GM12878 (cell line): Measurements from ENCODE around the gene RSPH9. TPM values are rescaled to one million over a fixed set of nuclear protein-coding genes. Genes with fewer than 3 reads are reported as not detected.

Experiments
- ATAC-seq: fragments of 200-7000 bp; cut with Tn5 transposase; 3 replicates; pipeline ENCODE4 v1.9.1; 2020; ENCODE audit warnings: mild to moderate bottlenecking, moderate library complexity
- BruUV-seq: library from RNA; stranded (reverse); fragments of 400-500 nt; replicated peaks from 2 replicates; lab custom pipeline; 2021; lab: Mats Ljungman, UMichigan
- CTCF ChIA-PET: fragments of 300-600 bp; sonication (Branson Sonifier 250); formaldehyde crosslinking; extraction: SDS; loops from one replicate; lab custom pipeline; 2021; ENCODE audit warnings: inconsistent platforms; lab: Yijun Ruan, JAX
- POLR2A ChIA-PET: fragments of 350-600 bp; formaldehyde crosslinking; extraction: SDS; loops from one replicate; lab custom pipeline; 2021; ENCODE audit warnings: inconsistent platforms; lab: Charles Lee
- RAD21 ChIA-PET: fragments of 300-600 bp; sonication (Branson Sonifier 250); formaldehyde crosslinking; loops from one replicate; lab custom pipeline; 2023; ENCODE audit warnings: antibody characterized with exemption; ENCODE audit not compliant: unreplicated experiment; lab: Charles Lee
- SMC1A ChIA-PET: fragments of 300-600 bp; sonication (Branson Sonifier 250); formaldehyde crosslinking; loops from one replicate; lab custom pipeline; 2023; ENCODE audit not compliant: unreplicated experiment, uncharacterized antibody; lab: Charles Lee
- DNase-seq: peaks from one replicate; pipeline ENCODE4 v3.0.0-alpha.2; 2011; ENCODE audit warnings: low read depth, low spot score
- FAIRE-seq: peaks from 3 replicates; lab custom pipeline; 2011; peaks lifted over from hg19 to GRCh38; lab: Jason Lieb, UNC
- H2AFZ ChIP-seq: 2 replicates; pipeline ENCODE4 v1.6.0; 2011; ENCODE audit warnings: low read depth, low read length, control low read depth; ENCODE audit not compliant: control insufficient read depth
- H3K27ac ChIP-seq: 2 replicates; pipeline ENCODE4 v1.5.1; 2011; ENCODE audit warnings: control low read depth; ENCODE audit not compliant: control insufficient read depth, insufficient read depth
- H3K27me3 ChIP-seq, 2 experiments: replicated peaks in 1 of 2; 2 replicates each; pipeline versions ENCODE4 v1.6.0 to v1.6.1; 2011; ENCODE audit warnings: low read length in 1 of 2; ENCODE audit not compliant: control insufficient read depth in 2 of 2, insufficient read depth in 2 of 2
- H3K36me3 ChIP-seq, 2 experiments: 2 replicates each; pipeline ENCODE4 v1.5.1; 2011; ENCODE audit warnings: low read length in 1 of 2; ENCODE audit not compliant: control insufficient read depth in 2 of 2, insufficient read depth in 2 of 2
- H3K4me1 ChIP-seq: 2 replicates; pipeline ENCODE4 v1.6.1; 2011; ENCODE audit warnings: mild to moderate bottlenecking, low read length, moderate library complexity, mixed read lengths; ENCODE audit not compliant: control insufficient read depth, insufficient read depth
- H3K4me2 ChIP-seq: 2 replicates; pipeline ENCODE4 v1.6.0; 2011; ENCODE audit warnings: control low read depth; ENCODE audit not compliant: control insufficient read depth, insufficient read depth
- H3K4me3 ChIP-seq: fragments of 200-600 bp; sonication (generic); 2 replicates; pipeline ENCODE4 v1.5.1; 2016
- H3K79me2 ChIP-seq: 2 replicates; pipeline ENCODE4 v1.6.0; 2011; ENCODE audit warnings: low read length; ENCODE audit not compliant: control insufficient read depth, insufficient read depth
- H3K9ac ChIP-seq: 2 replicates; pipeline ENCODE4 v1.8.0; 2011; ENCODE audit warnings: low read length, control low read depth, mixed read lengths; ENCODE audit not compliant: control insufficient read depth, insufficient read depth
- H3K9me3 ChIP-seq: replicated peaks from 3 replicates; pipeline ENCODE4 v1.5.1; 2011; ENCODE audit warnings: mild to moderate bottlenecking, low read length; ENCODE audit not compliant: control insufficient read depth, insufficient read depth
- H4K20me1 ChIP-seq: 2 replicates; pipeline ENCODE4 v1.6.0; 2011; ENCODE audit not compliant: control insufficient read depth, insufficient read depth
- CTCF ChIP-seq, 3 experiments: IDR thresholded peaks in 2 of 3; conservative IDR thresholded peaks in 1 of 3; 2 replicates each; pipeline ENCODE4 v1.5.1; 2011; ENCODE audit warnings: low read depth in 3 of 3, low read length in 3 of 3, mild to moderate bottlenecking in 3 of 3, control low read depth in 2 of 3, moderate library complexity in 2 of 3, inconsistent platforms in 1 of 3, mixed read lengths in 1 of 3; ENCODE audit not compliant: control insufficient read depth in 2 of 3, insufficient read depth in 1 of 3; ENCODE audit errors: extremely low read depth in 1 of 3
- DPF2 ChIP-seq: fragments of 450-650 bp; IDR thresholded peaks from 2 replicates; pipeline ENCODE4 v1.6.1; 2017; ENCODE audit warnings: mild to moderate bottlenecking
- ESRRA ChIP-seq: IDR thresholded peaks from 2 replicates; pipeline ENCODE4 v1.6.1; 2012; ENCODE audit warnings: mild to moderate bottlenecking, low read length, improper control_type of control experiment
- FOXM1 ChIP-seq: IDR thresholded peaks from 2 replicates; pipeline ENCODE4 v1.6.1; 2012; ENCODE audit warnings: low read depth, mild to moderate bottlenecking, inconsistent platforms, low read length, moderate library complexity
- GABPA ChIP-seq: IDR thresholded peaks from 2 replicates; pipeline ENCODE4 v1.6.1; 2014; ENCODE audit warnings: antibody characterized with exemption, low read depth, mild to moderate bottlenecking, inconsistent platforms
- HDAC6 ChIP-seq: fragments of 200-600 bp; sonication (generic); IDR thresholded peaks from one replicate; pipeline ENCODE4 v1.8.0; 2017; ENCODE audit warnings: antibody characterized with exemption; ENCODE audit not compliant: unreplicated experiment
- MEF2A ChIP-seq: IDR thresholded peaks from 2 replicates; pipeline ENCODE4 v1.6.1; 2011; ENCODE audit warnings: low read depth, mild to moderate bottlenecking, low read length, moderate library complexity; ENCODE audit not compliant: insufficient read depth
- MTA3 ChIP-seq: IDR thresholded peaks from 2 replicates; pipeline ENCODE4 v1.6.1; 2012; ENCODE audit warnings: low read length, inconsistent platforms, borderline replicate concordance
- NRF1 ChIP-seq: conservative IDR thresholded peaks from 2 replicates; pipeline ENCODE4 v1.6.1; 2011; ENCODE audit warnings: mild to moderate bottlenecking, low read depth, low read length, improper control_type of control experiment
- PML ChIP-seq: IDR thresholded peaks from 2 replicates; pipeline ENCODE4 v1.6.1; 2012; ENCODE audit warnings: low read length, inconsistent platforms
- RAD51 ChIP-seq: fragments of 450-650 bp; IDR thresholded peaks from 2 replicates; pipeline ENCODE4 v1.6.1; 2016; ENCODE audit warnings: moderate library complexity, mild to moderate bottlenecking, inconsistent platforms
- RELB ChIP-seq: fragments of 450-650 bp; IDR thresholded peaks from 2 replicates; pipeline ENCODE4 v1.6.1; 2017; ENCODE audit warnings: low read depth, mild to moderate bottlenecking, moderate library complexity
- RUNX3 ChIP-seq: IDR thresholded peaks from 2 replicates; pipeline ENCODE4 v1.6.1; 2012; ENCODE audit warnings: low read length, inconsistent platforms
- SIN3A ChIP-seq: IDR thresholded peaks from 2 replicates; pipeline ENCODE4 v1.6.1; 2012; ENCODE audit warnings: low read depth, low read length, improper control_type of control experiment
- SUZ12 ChIP-seq: fragments of 200-600 bp; sonication (generic); IDR thresholded peaks from one replicate; pipeline ENCODE4 v1.6.1; 2018; ENCODE audit warnings: antibody characterized with exemption, mild to moderate bottlenecking; ENCODE audit not compliant: unreplicated experiment
- USF1 ChIP-seq: IDR thresholded peaks from 2 replicates; pipeline ENCODE4 v1.6.1; 2011; ENCODE audit warnings: borderline replicate concordance, low read depth, mild to moderate bottlenecking, moderate library complexity, mixed read lengths, low read length; ENCODE audit not compliant: insufficient read depth; ENCODE audit errors: extremely low read length
- ZBTB33 ChIP-seq: fragments of 450-650 bp; IDR thresholded peaks from 2 replicates; pipeline ENCODE4 v1.6.1; 2017; ENCODE audit warnings: mild to moderate bottlenecking
- ZNF274 ChIP-seq: IDR thresholded peaks from one replicate; pipeline ENCODE4 v1.8.0; 2011; ENCODE audit not compliant: insufficient read length, insufficient read depth
- WGBS: methylation state at CpG from one replicate; pipeline ENCODE4 v1.1.6; 2016; ENCODE audit warnings: low lambda C conversion rate; ENCODE audit not compliant: insufficient replicate concordance, insufficient coverage; ENCODE audit errors: missing lambda C conversion rate; 5-methylcytosine and 5-hydroxymethylcytosine counted together
- in situ Hi-C: fragments of 300-500 bp; cut with MboI; formaldehyde crosslinking; loops from 9 replicates; pipeline ENCODE4 v1.14.3; 2018; ENCODE audit warnings: mixed read lengths
- intact Hi-C: fragments of 100-400 bp; cut with micrococcal nuclease; formaldehyde crosslinking; loops from one replicate; pipeline ENCODE4 v1.14.2; 2022; ENCODE audit not compliant: unreplicated experiment
- polyA plus RNA-seq, 11 experiments: library from polyadenylated mRNA; depleted of rRNA in 4 of 11; unstranded in 6 of 11; stranded (reverse) in 5 of 11; fragments of >200 nt; fragmentation: Nextera tagmentation in 4 of 11; fragmentation: Illumina TruSeq in 1 of 11; extraction: Ambion mirVana in 4 of 11; extraction: Trizol in 1 of 11; gene quantifications; 1 replicate in 1 of 11; 2 replicates in 10 of 11; pipeline versions ENCODE4 v1.2.1 to v1.2.3, GENCODE V29; 2011 to 2016; ENCODE audit warnings: inconsistent platforms in 2 of 11, missing spikeins in 2 of 11, low read depth in 1 of 11
- total RNA-seq, 4 experiments: library from RNA; depleted of rRNA in 3 of 4; stranded (reverse); fragments of >200 nt in 3 of 4; fragmentation: Illumina TruSeq in 1 of 4; extraction: Trizol in 1 of 4; gene quantifications; 2 replicates each; pipeline versions ENCODE4 v1.2.1 to v1.2.3, GENCODE V29; 2013 to 2021

RSPH9 gene
- total and polyA plus RNA-seq, 10 of the 15 experiments (the other 5 are each of a cell fraction or from before 2014, with no cell fraction given) = 0.26 to 0.63 (median 0.36) TPM; not detected in 6

- SMC1A ChIA-PET = interaction anchor here (1.0 to 1.6 kb wide), 7 partner anchors 11 to 160 kb away, joined by 3 to 6 read pairs (median 4); no protein-coding TSS in a partner anchor
- no peak overlapping the region for H3K27ac ChIP-seq
- TF ChIP-seq ZBTB33 (no peak), ZNF274 (no peak), DPF2 (no peak), CTCF (IDR thresholded peaks at IDR 0.05 in 2 of 3, conservative IDR thresholded peaks at IDR 0.05 in 1 of 3; ENCODE audit: control insufficient read depth in 2 of 3, extremely low read depth in 1 of 3, insufficient read depth in 1 of 3, low read depth in 3 of 3, low read length in 3 of 3) (peak; percentile 74 to 84 (median 78)), HDAC6 (no peak), GABPA (no peak), MTA3 (no peak), SUZ12 (no peak), RELB (peak; percentile 33; the same call in 1 of the 2 replicates), RAD51 (no peak), RUNX3 (no peak), ESRRA (no peak), NRF1 (no peak), SIN3A (no peak), MEF2A (no peak), PML (no peak), FOXM1 (no peak), USF1 (no peak)
These were observed 36.5 kb upstream of the RSPH9 start for GRCh38 chr6:43608310-43608763.

More at GRCh38 chr6:43608310-43608763, 36.5 kb upstream of the RSPH9 start:
- POLR2A ChIA-PET = interaction anchor here (1.1 kb wide), 1 partner anchor 162 kb away, joined by 3 read pairs; no protein-coding TSS in a partner anchor
- Histone ChIP-seq H3K79me2 (no peaks in the 10 kb centered on the region), H3K9ac (no peak overlapping the region), H3K36me3 (peaks cover 8 to 35% of the 10 kb centered on the region in 2 experiments), H3K27me3 (no peaks in the 10 kb centered on the region), H4K20me1 (no peaks in the 10 kb centered on the region), H2AFZ (no peak overlapping the region), H3K4me2 (no peak overlapping the region), H3K4me3 (no peak overlapping the region), H3K9me3 (no peaks in the 10 kb centered on the region), H3K4me1 (no peaks in the 10 kb centered on the region)
- in situ Hi-C loops = no loop called here
- no TSS peak for BruUV-seq
- DNase-seq = peak; percentile 17
- CTCF ChIA-PET = interaction anchor here (0.7 to 4.7 kb wide), 33 partner anchors 8 to 478 kb away, joined by 3 to 42 read pairs (median 5); partner anchors contain the start of genes GTPBP2, MRPS18A, POLH and XPO5
- RAD21 ChIA-PET = interaction anchor here (0.7 to 1.4 kb wide), 5 partner anchors 19 to 471 kb away, joined by 3 to 5 read pairs (median 3); no protein-coding TSS in a partner anchor
- peak; percentile 23 for FAIRE-seq
- peak; percentile 74 for ATAC-seq
- 23% methylated on average over 5 of the region's 5 CpGs for WGBS
- intact Hi-C loops = loop anchor here (1.0 kb wide), 1 partner anchor 471 kb away; no protein-coding TSS in a partner anchor
